Psoas muscle (tissue), 8 donors: Measurements from ENCODE around the gene MEF2B. TPM values are rescaled to one million over a fixed set of nuclear protein-coding genes. Genes with fewer than 3 reads are reported as not detected.

ENCODE experiments used
- ATAC-seq, 4 donors: fragments of 200-7000 bp; cut with Tn5 transposase; one replicate each; pipeline ENCODE4 v1.9.1; 2020; ENCODE audit warnings: moderate library complexity in 3 of 4, mild to moderate bottlenecking in 2 of 4
- DNase-seq, 2 donors: peaks; one replicate each; pipeline ENCODE4 v3.0.0-alpha.2; 2020
- H3K27ac ChIP-seq: fragments of 200-600 bp; one replicate; pipeline ENCODE4 v1.8.0; 2022
- H3K27me3 ChIP-seq, 3 donors: fragments of 200-600 bp in 1 of 3; one replicate each; pipeline versions ENCODE4 v1.6.1 to v1.8.0; 2013 to 2022; ENCODE audit warnings: low read length in 2 of 3, mild to moderate bottlenecking in 2 of 3, moderate library complexity in 1 of 3; ENCODE audit not compliant: insufficient read depth in 3 of 3
- H3K36me3 ChIP-seq, 2 donors: fragments of 200-600 bp in 1 of 2; one replicate each; pipeline versions ENCODE4 v1.6.1 to v1.8.0; 2013 to 2022; ENCODE audit warnings: low read depth in 1 of 2, mild to moderate bottlenecking in 1 of 2, moderate library complexity in 1 of 2; ENCODE audit not compliant: insufficient read depth in 1 of 2
- H3K4me1 ChIP-seq: fragments of 200-600 bp; one replicate; pipeline ENCODE4 v1.8.0; 2022
- H3K4me3 ChIP-seq: fragments of 200-600 bp; one replicate; pipeline ENCODE4 v1.8.0; 2022; ENCODE audit warnings: mild to moderate bottlenecking
- H3K9me3 ChIP-seq: fragments of 200-600 bp; one replicate; pipeline ENCODE4 v1.8.0; 2022
- WGBS, 3 donors: extraction: QIAGEN DNeasy Blood & Tissue Kit; methylation state at CpG; one replicate each; pipeline versions ENCODE4 v1.1.6 to v1.1.7; 2013; 5-methylcytosine and 5-hydroxymethylcytosine counted together
- intact Hi-C, 2 donors: fragments of 100-400 bp; cut with DNase I; formaldehyde crosslinking; loops; one replicate each; pipeline versions ENCODE4 v1.11.0 to v1.14.2; 2022
- polyA plus RNA-seq, 3 donors: library from polyadenylated mRNA; stranded (reverse); fragments of 200-250 nt; gene quantifications; one replicate each; pipeline ENCODE4 v1.2.3, GENCODE V29; 2013
- total RNA-seq, 4 donors: library from RNA; stranded (reverse); fragmentation: NEBNext Ultra II Directional in 2 of 4; extraction: Animal tissue kit (Norgen Biotek cat#: 25700) in 2 of 4; gene quantifications; one replicate each; pipeline versions ENCODE4 v1.2.1 to v1.2.4, GENCODE V29; 2021 to 2023
- TF ChIP-seq, protein P1 (sequence below): fragments of 200-600 bp; IDR thresholded peaks from one replicate; pipeline ENCODE4 v1.8.0; 2022; ENCODE audit warnings: antibody characterized with exemption
- donor health status: healthy with polysubstance abuse.
- donor health status: DM: no; HTN: no; CAD: no; lungs with moderate emphysema.
- donor health status: Bipolar disorder and iron deficiency.
- donor health status: healthy.
- donor health status: DM: yes; HTN: yes; CAD: no.
- donor health status: DM: no; HTN: no; CAD: no.
- donor health status: DM: no; HTN: no; CAD: no.
- donor health status: DM: yes; HTN: yes; CAD: no.

MEF2B gene
- total and polyA plus RNA-seq, 7 donors = 0.07 to 0.91 (median 0.56) TPM

GRCh38 chr19:19211499-19212420 is 41.7 kb upstream of the MEF2B start, which contains the start of gene NCAN:
Gene NCAN, plus strand, starts transcription at chr19:19211958. Its CDS starts 4,996 bp downstream, at chr19:19216954.
- intact Hi-C loops = no loop called here
- no peak within 1 kb of the TSS for H3K4me3 ChIP-seq
- no peak within 1 kb of the TSS for H3K27ac ChIP-seq
- ATAC-seq (no peak), DNase-seq (no peak)
- no peaks in the 10 kb centered on the region for H3K4me1 ChIP-seq
- 7 to 8% (median 8%) methylated on average over 42 to 54 of the region's 54 CpGs for WGBS, 3 donors
- H3K9me3 ChIP-seq = no peaks in the 10 kb centered on the region
- peaks cover 0 to 63% (median 24%) of the 10 kb centered on the region in 3 donors for H3K27me3 ChIP-seq
- H3K36me3 ChIP-seq = no peaks in the 10 kb centered on the region
- TF ChIP-seq, protein P1, sequence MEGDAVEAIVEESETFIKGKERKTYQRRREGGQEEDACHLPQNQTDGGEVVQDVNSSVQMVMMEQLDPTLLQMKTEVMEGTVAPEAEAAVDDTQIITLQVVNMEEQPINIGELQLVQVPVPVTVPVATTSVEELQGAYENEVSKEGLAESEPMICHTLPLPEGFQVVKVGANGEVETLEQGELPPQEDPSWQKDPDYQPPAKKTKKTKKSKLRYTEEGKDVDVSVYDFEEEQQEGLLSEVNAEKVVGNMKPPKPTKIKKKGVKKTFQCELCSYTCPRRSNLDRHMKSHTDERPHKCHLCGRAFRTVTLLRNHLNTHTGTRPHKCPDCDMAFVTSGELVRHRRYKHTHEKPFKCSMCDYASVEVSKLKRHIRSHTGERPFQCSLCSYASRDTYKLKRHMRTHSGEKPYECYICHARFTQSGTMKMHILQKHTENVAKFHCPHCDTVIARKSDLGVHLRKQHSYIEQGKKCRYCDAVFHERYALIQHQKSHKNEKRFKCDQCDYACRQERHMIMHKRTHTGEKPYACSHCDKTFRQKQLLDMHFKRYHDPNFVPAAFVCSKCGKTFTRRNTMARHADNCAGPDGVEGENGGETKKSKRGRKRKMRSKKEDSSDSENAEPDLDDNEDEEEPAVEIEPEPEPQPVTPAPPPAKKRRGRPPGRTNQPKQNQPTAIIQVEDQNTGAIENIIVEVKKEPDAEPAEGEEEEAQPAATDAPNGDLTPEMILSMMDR = no peak

- no peak overlapping the region for H3K4me3 ChIP-seq
- TF ChIP-seq, protein P1 = no peak
- intact Hi-C loops = no loop called here
- DNase-seq = no peak
- WGBS, 3 donors = 34 to 39% (median 35%) methylated on average over 9 of the region's 9 CpGs
- H3K36me3 ChIP-seq = no peaks in the 10 kb centered on the region
- no peaks in the 10 kb centered on the region for H3K9me3 ChIP-seq
- no peaks in the 10 kb centered on the region for H3K4me1 ChIP-seq
- H3K27me3 ChIP-seq = peaks cover 0 to 48% (median 22%) of the 10 kb centered on the region in 3 donors
- no peak for ATAC-seq
- H3K27ac ChIP-seq = no peak overlapping the region
Observed at GRCh38 chr19:19209372-19209771, 39.3 kb upstream of the MEF2B start.

- intact Hi-C loops = no loop called here
- DNase-seq (no peak), ATAC-seq (no peak)
- 41 to 80% (median 45%) methylated on average over 4 to 8 of the region's 8 CpGs for WGBS, 3 donors
- peaks cover 0 to 33% (median 16%) of the 10 kb centered on the region in 3 donors for H3K27me3 ChIP-seq
- H3K4me3 ChIP-seq = no peak overlapping the region
- peaks cover under 1% of the 10 kb centered on the region for H3K4me1 ChIP-seq
- TF ChIP-seq, protein P1 = no peak
- H3K27ac ChIP-seq = no peak overlapping the region
- no peaks in the 10 kb centered on the region for H3K36me3 ChIP-seq
- no peaks in the 10 kb centered on the region for H3K9me3 ChIP-seq
Observed at GRCh38 chr19:19207637-19208572, 37.8 kb upstream of the MEF2B start.

- no peak overlapping the region for H3K4me3 ChIP-seq
- H3K36me3 ChIP-seq = peaks cover 0 to 4% of the 10 kb centered on the region in 2 donors
- H3K4me1 ChIP-seq = peaks cover 10% of the 10 kb centered on the region
- H3K9me3 ChIP-seq = no peaks in the 10 kb centered on the region
- WGBS, 3 donors = 63 to 67% (median 64%) methylated on average over 5 of the region's 5 CpGs
- DNase-seq = no peak
- no peak overlapping the region for H3K27ac ChIP-seq
- ATAC-seq = no peak
- intact Hi-C loops = no loop called here
- TF ChIP-seq, protein P1 = no peak
- peaks cover 0 to 23% (median 9%) of the 10 kb centered on the region in 3 donors for H3K27me3 ChIP-seq
Observed at GRCh38 chr19:19206938-19207337, 36.9 kb upstream of the MEF2B start.
